ENCODE results near the gene ATP1B1.

Gene ATP1B1

DNA sequence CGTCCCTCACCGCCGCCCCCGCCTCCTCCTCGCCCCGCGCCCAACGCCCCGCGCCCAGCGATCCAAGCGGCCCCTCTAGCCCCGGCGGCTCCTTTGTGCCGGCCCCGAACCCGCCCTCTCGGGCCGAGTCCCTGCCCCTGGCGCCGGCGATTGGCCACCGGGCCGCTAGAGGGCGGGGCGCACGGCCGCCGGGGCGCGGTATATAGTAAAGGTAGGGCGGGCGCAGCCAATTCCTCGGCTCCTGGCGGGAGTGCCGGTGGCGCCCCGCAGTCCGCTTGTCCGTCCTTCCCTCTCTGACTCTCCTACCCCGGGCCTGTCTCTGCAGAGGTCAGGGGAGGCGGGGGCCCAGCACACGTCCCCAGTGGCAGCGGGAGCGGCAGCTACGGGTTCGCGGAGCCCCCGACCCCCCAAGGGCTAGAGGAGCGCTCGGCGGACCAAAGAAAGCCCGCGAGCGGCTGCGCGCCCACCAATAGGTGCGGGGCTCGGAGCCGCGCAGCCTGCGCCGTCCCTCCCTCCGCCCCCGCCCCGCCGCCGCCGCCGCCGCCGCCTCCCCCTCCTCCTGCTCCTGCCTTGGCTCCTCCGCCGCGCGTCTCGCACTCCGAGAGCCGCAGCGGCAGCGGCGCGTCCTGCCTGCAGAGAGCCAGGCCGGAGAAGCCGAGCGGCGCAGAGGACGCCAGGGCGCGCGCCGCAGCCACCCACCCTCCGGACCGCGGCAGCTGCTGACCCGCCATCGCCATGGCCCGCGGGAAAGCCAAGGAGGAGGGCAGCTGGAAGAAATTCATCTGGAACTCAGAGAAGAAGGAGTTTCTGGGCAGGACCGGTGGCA is at the start of gene ATP1B1:
Gene ATP1B1 (plus strand): TSS at position 596 of the 826 bp plus-strand sequence. CDS start 140 bp downstream, at position 736.
- DNase-seq = peak; percentile 69

DNA sequence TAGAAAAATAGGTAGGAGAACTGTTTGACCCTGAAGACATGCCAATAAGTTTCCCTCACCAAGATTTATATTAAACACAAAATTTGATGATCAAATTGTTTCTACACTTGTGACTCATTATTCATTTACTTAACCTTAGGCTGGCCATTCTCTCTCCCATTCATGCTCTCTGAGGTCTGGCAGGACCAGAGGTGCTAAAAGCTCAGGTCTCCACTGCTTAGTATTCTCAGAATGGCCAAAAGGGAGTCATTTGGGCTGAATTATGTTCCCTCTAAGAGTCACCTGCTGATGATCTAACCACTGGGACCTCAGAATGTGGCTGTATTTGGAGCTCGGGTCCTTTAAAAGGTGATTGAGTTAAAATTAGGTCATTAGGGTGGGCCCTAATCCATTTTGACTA is 47.1 kb upstream of the ATP1B1 start:
- no peak for DNase-seq

DNA sequence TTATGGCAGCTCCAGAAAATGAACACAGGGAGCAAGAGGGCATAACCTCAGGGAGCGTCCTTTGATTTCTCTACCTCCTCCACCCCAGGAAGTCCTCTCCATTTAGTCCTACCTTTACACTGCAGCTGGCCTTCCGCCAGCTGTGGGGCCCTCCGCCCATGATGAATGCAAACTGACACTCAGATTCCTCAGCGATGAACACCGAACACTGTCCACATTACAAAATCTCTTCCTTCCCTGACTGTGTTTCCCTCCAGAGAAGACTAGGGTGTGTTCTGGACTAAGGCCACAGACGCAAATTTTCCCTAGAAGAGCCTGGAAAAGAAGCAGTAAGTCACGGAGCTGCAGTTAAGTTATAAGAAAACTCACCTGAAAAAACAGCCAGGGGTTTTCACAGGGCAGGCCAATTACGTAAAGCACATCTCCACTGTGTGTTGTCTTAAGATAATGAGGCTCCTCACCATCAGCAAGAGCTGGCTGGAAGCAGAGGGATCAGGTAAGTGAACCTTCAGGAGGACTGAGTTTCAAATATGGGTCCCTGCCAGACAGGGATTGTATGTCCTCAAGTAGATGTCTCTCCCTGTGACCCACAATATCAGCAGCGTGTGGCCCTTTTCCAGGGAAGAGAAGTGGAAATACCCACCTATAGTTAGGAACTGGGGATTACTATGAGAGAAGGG is 46.3 kb upstream of the ATP1B1 start:
- peak; percentile 70 for DNase-seq

DNA sequence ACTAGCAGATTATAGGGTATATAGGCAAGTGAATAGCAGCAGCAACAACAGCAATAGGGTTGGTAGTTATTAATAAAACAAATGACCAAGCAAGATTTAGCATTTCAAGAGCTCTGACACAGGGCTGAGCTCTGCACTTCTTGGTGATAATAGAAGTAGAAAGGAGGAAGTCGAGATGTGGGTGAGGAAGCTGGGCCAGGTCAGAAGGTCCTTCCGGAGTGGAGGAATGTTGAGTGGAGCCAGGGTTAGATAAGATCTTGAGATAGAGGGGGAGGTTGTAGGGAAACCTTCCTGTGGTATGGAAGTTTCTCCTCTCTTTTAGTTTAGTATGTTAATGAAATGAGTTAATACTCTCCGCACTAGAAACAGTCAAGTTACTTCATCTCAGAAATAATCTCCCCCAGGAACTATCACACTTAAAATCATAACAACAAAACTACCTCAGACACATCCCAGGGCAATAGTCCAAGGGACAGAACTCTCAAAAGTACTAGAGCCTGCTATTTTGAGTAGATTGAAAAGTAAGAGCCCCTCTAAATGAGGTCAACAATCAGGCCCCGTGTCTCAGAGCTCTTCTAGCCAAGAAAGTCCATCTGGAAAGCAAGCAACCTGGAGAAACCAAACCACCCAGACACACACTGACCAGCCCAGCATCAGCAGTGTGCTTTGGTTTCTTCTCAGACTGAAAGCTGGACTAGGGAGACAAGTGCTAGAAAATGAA is 45.4 kb upstream of the ATP1B1 start:
- no peak for DNase-seq

DNA sequence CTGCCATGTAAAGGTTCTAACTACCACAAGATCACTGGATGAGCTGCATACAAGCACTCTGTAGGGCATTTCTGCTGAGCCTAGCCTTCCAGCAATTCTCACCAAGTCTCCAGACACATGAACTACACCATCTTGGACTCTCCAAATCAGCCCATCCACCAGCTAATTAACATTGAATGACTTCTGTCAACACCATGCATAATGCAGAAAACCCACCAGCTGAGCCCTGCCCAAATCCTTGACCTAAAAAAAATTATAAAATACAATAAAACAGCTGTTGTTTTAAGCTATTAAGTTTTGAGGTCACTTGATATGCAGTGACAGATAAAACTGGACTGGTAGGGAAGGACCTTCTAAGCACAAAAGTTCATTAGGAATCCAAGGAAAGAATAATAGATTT is 44.3 kb upstream of the ATP1B1 start:
- no peak for DNase-seq

DNA sequence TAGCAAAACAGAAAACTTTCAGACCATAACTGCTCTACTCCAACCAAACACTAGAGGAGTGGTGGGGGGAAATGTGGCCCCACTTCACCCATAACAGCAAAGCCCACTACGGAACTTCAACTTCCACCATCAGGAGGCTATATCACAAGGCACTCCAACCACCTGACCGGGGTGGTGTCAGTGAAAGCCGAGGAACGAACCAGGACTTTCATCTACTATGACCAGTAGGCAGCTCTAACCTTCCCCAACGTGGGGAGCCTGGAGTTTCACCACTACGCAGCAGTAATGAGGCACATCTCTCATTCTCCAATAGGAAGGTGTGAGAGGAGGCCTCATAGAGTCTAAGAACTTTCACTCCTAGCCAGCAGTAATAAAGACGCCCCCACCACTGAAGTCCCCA is 42.4 kb upstream of the ATP1B1 start:
- DNase-seq = no peak

DNA sequence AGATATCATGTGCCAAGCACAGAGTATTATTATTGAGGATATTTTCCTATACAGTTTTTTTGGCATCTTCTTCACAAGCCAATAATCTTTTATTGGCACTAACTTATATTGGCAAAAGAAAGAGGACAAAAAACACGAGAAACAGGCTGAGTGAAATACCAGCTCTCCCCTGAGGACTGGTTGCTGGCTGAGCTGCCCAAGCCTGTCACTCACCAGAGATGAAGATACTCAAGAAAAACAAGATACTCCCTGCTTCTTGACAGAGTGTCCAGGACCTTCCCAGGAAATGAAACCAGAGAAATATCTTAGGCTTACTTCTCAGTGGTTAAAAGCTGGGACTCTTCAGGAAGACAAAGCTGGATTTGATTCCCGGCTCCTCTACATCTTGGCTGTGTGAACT is 35.9 kb upstream of the ATP1B1 start:
- no peak for DNase-seq

DNA sequence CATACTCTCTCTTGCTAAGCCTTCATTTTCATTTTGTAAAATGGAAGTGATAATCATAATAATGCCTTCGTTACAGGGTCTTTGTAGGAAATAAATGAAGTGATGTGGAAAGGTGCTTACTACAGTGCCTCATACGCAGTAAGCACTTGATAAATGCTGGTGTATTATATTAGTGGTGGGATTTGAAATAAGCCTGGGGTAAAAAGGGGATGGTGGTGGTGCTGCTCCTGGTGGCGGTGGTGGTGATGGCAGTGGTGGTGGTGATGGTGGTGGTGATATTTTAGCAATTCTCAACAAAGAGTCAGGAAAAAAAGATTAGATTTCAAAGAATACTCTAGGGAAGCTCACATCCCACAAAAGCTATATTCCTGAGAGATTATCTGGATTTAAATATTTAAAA is 35.5 kb upstream of the ATP1B1 start:
- DNase-seq = no peak

DNA sequence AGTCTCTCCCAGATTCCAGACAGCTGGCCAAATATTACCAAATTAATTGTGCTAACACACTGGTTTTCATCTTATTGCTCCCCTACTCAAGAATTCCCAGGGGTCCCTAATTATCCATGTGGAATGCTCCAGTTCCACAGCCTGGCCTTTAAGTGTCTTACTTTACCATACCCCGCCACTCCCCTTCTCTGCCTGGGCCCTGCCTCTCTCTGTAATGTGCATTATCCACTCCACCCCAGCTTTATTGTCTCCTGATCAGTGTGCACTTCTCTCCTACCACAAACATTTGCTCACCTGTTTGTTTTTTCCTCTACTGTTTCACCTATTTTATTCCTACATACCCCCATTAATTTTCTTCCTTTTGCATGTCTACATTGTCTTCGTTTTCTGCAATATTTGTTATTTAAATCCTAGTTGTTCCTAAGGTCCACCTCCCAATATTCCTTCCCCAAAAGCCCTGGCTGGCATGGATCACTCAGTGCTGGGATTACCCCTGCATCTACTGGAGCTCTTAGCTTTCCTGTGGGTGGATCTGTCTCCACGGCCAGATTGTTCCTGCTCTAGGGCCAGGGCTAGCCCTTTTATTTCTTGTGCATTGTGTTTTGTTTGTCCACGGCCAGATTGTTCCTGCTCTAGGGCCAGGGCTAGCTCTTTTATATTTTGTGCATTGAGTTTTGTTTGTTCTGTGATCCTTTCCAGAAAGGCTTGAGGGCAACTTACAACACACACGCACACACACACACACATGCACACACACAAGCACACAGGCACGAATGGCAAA is 33.4 kb upstream of the ATP1B1 start:
- DNase-seq = peak; percentile 59

DNA sequence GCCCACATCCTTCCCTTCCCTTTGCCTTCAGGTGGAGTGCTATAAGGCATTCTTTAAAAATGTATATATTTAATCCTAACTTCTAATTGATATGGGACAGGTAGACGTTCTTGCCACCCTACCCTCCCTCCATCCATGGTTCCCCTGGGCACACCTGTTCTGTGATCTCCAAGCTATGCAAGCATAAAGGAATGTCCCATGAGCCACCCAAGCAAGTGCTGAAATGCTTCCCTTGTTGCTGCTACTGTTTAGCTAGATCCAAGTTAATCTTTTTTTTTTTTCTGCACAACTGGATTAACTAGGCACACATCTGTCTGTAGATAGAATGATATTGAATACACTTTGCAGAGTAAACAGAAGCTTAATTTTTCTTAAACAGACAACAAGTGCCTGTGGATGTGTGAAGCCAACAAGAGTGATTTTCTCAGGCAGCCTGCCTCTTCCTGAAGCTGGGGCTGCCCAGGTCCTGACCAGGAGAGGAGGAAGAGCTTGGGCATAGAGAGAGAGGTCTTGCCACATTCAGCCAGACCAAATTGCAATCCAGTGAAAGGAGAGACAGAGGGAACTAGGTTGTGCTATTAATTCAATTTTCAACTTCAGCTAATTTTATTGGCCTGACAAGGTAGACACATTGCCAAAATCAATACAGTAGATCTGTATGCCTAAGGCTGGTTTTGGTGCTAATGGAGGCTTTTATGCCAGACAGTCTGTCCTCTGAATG is 28.2 kb upstream of the ATP1B1 start:
- DNase-seq = peak; percentile 57

DNA sequence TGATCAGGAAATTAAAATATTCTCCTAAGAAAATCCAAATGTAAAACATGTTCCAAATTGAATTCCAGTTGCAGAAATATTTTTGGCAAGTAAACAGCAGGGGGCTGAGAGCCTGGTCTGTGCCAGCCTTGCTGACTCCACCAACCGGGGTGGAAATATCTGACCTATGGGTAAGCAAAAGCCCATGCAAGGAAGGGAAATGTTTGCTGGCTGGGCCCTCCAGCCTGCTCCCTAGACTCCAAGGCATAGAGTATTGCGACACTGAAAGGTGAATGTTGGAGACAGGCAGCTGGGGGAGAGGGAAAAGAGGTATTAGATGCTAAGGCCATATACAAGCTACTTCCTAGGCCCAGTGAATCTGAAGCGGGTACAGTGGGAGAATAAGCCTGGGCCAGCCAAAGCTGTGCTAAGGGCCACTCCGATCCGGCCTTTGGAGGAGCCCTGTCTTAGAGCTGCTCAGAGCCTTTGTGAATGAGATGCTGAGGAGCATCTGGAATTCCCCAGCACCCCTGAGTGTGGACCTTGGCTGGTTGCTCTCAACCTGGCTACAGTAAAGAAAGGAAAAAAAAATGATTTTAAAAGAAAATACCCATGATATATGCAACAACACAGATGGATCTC is 24.9 kb upstream of the ATP1B1 start:
- DNase-seq = no peak

DNA sequence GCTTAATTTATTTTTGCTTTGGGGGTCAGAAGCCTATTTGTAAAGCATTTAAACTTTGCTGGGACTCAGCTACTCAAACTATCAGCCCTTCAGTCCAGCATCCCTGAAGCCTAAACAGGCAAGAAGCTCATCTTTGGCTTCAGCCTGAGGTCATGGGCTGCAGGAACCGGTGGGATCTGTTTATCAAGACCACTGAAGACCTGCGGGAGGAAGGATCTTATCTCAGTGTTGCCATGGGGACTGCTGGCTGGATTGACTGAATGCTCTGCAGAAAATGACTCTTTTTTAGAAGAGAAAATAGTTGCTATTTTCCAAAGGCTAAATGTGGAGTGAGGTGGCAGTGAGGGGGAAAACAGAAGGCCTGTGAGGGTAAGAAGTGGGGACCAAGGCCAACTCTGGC is 20.6 kb upstream of the ATP1B1 start:
- no peak for DNase-seq

DNA sequence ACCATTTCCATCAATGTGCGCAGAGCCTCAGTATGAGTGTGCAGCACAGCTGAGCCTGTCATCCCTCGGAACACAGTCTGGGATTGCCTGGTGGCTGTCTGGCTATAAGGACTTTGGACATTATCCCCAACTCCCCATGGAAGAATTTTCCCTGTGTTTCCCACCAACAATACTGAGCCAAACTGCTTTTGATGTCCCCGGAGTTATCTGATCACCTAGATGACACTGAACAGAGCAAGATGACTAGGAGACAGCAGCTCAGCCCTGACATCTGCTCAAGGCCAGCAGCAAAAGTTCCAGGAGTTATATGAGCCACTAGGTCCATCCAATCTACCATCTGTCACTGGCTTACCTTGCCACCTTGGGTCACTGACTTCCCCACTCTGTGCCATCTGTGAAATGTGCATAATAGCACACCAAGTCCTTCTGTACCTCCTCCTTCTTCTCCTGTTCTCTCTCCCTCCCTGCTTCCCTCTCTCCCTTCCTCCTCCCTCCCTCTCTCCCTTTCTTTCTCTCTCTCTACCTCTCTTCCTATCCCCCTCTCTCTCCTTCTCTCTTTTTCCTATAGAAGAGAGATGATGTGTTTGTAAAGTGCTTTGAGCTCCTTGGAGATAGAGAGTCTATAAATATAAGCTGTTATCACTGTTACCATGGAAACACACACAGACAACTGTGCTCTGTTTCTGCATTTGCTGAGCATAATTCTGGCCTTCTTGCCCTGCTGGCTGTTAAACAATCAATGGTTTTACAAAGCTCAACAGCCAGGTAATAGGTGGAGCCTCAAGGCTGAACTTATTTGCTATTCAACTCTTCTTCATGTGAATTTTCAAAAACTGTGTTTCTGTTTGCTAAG is 19.7 kb upstream of the ATP1B1 start:
- no peak for DNase-seq

DNA sequence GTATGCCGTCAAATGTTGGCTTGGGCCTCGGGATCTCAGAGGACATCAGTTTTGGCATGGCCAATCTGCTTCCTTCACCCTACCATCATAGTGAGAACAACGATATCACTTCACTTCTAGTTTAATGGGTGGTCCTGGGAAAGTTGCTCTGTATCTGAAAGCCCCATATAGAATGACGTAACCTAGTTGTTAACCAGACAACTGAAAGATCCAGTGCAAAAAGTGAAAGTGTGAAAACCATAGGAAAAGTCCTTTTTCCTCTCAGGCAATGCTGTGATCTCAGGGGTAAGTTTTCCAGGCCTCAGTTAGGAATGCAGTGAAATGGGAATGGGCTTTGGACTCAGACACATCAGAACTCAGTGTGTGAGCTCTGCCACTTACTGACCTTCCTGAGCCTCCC is 18.6 kb upstream of the ATP1B1 start:
- DNase-seq = no peak

DNA sequence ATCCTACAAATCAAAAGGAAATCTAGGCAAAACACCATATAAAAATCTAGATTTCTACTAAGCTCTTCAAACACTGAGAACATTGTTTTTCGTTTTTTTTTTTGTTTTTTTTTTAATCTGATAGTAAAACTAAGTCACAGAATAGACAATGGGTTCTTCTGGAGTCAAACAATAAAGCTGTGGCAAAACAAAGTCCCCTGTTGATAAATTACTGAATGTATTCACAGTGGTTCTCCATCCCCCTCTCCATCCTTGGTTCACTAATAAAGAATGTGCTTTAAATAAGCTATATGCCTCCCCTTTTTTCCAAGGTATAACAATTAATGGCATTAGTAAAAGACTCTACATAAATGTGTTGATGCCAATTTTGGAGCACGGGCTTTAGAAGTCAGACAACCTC is 16.7 kb upstream of the ATP1B1 start:
- DNase-seq = no peak

DNA sequence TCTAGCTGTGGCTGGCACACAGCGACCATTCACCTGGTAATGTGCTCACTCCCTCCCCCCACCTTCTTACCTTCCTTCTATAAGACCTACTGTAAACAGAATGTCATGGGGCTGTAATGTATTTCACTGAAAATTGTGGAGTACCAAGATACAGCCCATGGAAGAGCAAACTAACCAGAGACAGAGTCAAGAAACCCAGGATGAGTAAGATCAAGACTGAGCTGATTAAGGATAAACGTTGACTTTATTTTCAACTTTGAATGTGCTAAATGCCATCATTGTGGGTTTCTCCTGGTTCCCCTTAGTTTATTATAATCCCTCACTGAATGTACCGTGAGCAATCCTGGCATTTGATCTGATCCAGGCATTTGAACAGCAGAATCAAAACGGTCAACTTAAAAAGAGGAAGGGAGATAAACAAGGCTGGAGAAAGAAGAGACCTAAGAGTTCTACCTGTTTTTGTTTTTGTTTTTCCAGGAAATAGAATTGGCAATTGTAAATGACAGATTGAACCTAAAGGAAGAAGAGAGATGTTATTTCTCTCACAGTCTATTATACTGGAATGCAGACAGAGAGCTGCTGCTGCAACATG is 16.1 kb upstream of the ATP1B1 start:
- DNase-seq = no peak

DNA sequence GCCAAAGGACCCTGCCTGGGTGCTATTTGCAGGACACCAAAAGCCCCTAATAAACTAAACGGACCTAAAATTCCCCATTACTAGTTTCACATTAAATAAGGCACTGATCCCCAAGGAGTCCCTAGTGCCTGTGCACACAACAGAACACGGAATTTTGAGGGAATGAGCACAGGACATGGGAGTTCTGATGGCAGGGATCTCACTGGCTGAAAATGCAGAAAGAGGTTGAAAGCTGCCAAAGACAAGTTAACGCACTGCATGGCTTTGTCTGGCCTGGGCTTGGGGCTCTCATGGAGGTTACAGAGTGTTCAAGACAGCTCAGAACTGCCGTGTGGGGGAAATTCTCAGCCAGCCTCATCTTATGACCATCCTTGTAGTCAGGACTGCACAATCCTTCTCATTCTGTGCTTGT is 15.6 kb upstream of the ATP1B1 start:
- no peak for DNase-seq

DNA sequence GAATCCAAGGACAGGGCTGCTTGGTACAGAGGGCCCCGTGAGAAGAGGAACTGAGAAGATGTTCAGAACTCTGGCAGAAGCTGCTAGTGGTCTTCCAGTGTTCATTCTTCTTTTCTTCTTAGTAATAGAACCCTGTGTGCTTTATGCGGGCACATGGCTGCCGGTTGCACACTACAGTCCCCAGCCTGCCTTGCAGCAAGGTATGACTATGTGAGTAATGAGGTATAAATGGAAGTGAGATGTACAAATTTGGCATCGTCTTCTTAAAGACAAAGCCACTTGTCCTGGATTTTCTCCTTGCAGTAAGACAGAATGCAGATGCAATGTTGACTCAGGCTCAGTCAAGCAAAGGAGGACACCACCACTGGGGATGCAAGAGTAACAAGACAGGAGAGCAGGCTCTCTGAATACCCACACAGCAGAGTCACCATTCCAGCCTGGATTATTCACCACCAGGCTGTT is 15.0 kb upstream of the ATP1B1 start:
- no peak for DNase-seq

DNA sequence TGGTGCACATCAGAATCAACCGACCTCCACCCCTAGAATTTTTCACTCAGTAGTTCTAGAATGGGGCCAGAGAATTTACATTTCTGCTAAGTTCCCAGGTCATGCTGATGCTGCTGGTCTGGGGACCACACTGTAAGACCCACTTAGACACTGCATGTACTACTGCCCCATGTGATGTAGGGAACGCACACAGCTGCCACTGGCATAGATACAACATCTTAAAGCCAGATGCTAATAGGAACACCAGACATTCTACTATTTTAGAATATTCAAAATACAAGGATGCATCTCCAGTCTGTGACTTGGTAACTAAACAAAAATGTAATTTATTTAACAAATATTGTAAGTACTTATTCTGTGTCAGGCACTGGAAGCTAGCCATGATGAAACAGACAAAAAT is 14.1 kb upstream of the ATP1B1 start:
- DNase-seq = no peak

DNA sequence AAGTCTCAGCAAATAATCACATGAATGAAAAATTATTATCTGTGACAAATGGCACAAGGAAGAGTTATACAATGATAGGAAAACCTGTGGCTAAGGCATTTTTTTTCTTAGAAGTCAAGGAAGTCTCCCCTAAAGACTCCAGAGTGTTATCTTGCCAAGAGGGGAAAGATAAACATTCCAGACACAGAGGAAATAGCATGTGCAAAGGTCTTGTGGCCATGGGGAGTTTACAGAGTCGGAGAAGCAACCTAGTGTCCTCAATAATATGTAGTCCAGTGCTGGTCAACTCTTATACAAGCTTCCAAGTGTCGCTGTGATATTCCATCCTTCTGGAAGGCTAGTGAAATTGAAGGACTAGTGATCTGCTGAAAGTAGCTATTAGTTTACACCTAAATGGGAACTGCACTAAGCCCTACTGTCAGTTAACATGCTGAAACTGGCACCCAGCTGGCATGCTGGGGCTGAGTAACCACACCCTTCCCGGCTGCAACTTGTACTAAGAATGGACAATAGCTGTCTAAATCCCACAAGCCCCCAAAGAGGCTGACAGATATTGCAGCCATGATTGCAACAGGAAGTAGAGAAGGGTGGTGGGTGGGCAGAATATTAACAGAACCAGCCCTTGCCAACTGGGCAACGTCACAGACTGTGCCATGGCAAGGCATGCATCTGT is 11.5 kb upstream of the ATP1B1 start:
- no peak for DNase-seq

All from NCI-H2029 treated with DMSO at 0.1 percent for 48 hours (cell line).